ENCODE data around the gene SCO2.

DNA sequence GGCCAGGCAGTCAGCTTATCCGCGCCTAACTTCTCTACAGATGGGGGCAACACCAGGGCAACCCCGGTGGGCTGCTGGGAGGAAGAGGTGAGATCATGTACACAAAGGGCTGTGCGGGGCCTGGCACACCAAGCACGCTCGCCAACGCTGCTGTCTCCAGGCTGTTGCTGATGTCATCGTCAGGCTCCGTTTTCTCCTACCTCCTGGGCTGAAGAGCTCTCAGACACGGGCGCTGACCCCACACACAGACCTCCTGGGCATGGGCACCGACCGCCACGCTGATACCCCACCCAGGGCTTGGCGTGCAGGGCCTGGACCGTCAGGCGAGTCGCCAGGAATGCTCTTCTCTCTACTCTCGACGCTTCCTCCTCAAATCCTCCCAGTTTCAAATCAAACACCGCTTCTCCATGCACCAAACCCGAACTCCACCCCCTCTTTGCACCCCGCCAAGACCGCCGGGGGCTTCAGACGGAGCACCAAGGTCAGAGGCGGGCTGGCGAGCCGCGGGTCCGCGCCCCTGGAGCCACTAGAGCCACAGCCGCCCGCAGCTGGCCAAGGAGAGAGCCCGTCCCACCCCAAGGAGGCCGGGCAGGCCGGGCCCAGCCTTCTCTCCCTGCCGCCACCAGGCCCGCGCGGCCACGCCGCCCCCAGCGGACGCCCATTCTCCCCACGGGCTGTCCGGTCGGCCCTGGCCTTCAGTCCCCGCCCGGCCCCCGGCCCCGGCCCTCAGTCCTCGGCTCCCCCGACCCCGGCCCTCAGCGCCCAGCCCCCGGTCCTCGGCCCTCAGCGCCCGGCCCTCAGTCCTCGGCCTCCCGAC, 51.3 kb downstream of the SCO2 start:
- TF ChIP-seq, protein P1, sequence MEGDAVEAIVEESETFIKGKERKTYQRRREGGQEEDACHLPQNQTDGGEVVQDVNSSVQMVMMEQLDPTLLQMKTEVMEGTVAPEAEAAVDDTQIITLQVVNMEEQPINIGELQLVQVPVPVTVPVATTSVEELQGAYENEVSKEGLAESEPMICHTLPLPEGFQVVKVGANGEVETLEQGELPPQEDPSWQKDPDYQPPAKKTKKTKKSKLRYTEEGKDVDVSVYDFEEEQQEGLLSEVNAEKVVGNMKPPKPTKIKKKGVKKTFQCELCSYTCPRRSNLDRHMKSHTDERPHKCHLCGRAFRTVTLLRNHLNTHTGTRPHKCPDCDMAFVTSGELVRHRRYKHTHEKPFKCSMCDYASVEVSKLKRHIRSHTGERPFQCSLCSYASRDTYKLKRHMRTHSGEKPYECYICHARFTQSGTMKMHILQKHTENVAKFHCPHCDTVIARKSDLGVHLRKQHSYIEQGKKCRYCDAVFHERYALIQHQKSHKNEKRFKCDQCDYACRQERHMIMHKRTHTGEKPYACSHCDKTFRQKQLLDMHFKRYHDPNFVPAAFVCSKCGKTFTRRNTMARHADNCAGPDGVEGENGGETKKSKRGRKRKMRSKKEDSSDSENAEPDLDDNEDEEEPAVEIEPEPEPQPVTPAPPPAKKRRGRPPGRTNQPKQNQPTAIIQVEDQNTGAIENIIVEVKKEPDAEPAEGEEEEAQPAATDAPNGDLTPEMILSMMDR (optimal IDR thresholded peaks at IDR 0.05 in 1 of 3, IDR thresholded peaks at IDR 0.05 in 1 of 3, conservative IDR thresholded peaks at IDR 0.05 in 1 of 3; ENCODE audit: extremely low read depth in 1 of 3, insufficient read depth in 2 of 3, low read length in 3 of 3), result no peak
- TF ChIP-seq EZH2 (IDR thresholded peaks at IDR 0.05; ENCODE audit: low read length), result no peak
